Activated CD8-positive, alpha-beta T cell treated with anti-CD3 and anti-CD28 coated beads for 36 hours (primary cell): Measurements from ENCODE around the gene ZNF385C. TPM values are rescaled to one million over a fixed set of nuclear protein-coding genes. Genes with fewer than 3 reads are reported as not detected.

Experiments used
- ATAC-seq: fragments of 200-7000 bp; cut with Tn5 transposase; one replicate; pipeline ENCODE4 v1.10.0; 2021; ENCODE audit warnings: mild to moderate bottlenecking, moderate library complexity
- CTCF ChIA-PET: fragments of 350-600 bp; sonication (Branson Sonifier 250); formaldehyde crosslinking; loops from one replicate; lab custom pipeline; 2021; ENCODE audit warnings: antibody characterized with exemption; lab: Charles Lee
- POLR2A ChIA-PET: fragments of 350-600 bp; sonication (Branson Sonifier 250); formaldehyde crosslinking; loops from one replicate; lab custom pipeline; 2021; ENCODE audit warnings: antibody characterized with exemption; lab: Charles Lee
- DNase-seq: peaks from one replicate; pipeline ENCODE4 v3.0.0-alpha.2; 2020
- H3K27ac Mint-ChIP-seq: one replicate; pipeline ENCODE4 v1.8.0; 2021; ENCODE audit warnings: mild to moderate bottlenecking, mixed read lengths
- H3K27me3 Mint-ChIP-seq: one replicate; pipeline ENCODE4 v1.8.0; 2021; ENCODE audit warnings: mixed read lengths
- H3K36me3 Mint-ChIP-seq: one replicate; pipeline ENCODE4 v1.8.0; 2021; ENCODE audit warnings: low read depth, mixed read lengths
- H3K4me1 Mint-ChIP-seq: one replicate; pipeline ENCODE4 v1.8.0; 2021; ENCODE audit warnings: low read depth, mixed read lengths
- H3K4me3 Mint-ChIP-seq: one replicate; pipeline ENCODE4 v1.8.0; 2021; ENCODE audit warnings: mild to moderate bottlenecking, moderate library complexity, mixed read lengths
- H3K9me3 Mint-ChIP-seq: one replicate; pipeline ENCODE4 v1.8.0; 2021; ENCODE audit warnings: mixed read lengths
- CTCF ChIP-seq: fragments of 200-600 bp; IDR thresholded peaks from one replicate; pipeline ENCODE4 v1.8.0; 2022; ENCODE audit warnings: antibody characterized with exemption, mild to moderate bottlenecking
- intact Hi-C: fragments of 100-400 bp; cut with micrococcal nuclease; formaldehyde crosslinking; loops from one replicate; pipeline ENCODE4 v1.10.0; 2022
- total RNA-seq, 2 experiments: library from RNA; stranded (reverse); gene quantifications; one replicate each; pipeline ENCODE4 v1.2.3, GENCODE V29; 2021

The ZNF385C gene
- total RNA-seq, 2 experiments from 2014 or later, result 1.3 TPM

- ChIA-PET POLR2A (interaction anchor here (1.8 kb wide), 1 partner anchor 10 kb away, joined by 5 read pairs; no protein-coding TSS in a partner anchor), CTCF (interaction anchor here (1.1 to 1.3 kb wide), 2 partner anchors 11 to 46 kb away, joined by 3 to 4 read pairs; partner anchors contain the start of gene NKIRAS2)
- H3K27me3 Mint-ChIP-seq, result no peaks in the 10 kb centered on the region
- no peak overlapping the region for H3K4me3 Mint-ChIP-seq
- ATAC-seq (no peak), DNase-seq (peak; percentile 13)
- H3K27ac Mint-ChIP-seq, result no peak overlapping the region
- H3K9me3 Mint-ChIP-seq, result no peaks in the 10 kb centered on the region
- no peak for TF ChIP-seq CTCF
- H3K36me3 Mint-ChIP-seq, result peaks cover 18% of the 10 kb centered on the region
- intact Hi-C loops, result no loop called here
- H3K4me1 Mint-ChIP-seq, result peaks cover 58% of the 10 kb centered on the region
Measured at GRCh38 chr17:42009170-42009569, 89.1 kb downstream of the ZNF385C start.

- Mint-ChIP-seq H3K4me3 (no peak overlapping the region), H3K36me3 (peaks cover 21% of the 10 kb centered on the region), H3K27ac (peak overlapping the region; percentile 48), H3K9me3 (no peaks in the 10 kb centered on the region), H3K4me1 (peaks cover 40% of the 10 kb centered on the region), H3K27me3 (no peaks in the 10 kb centered on the region)
- ChIA-PET CTCF (interaction anchor here (1.3 to 1.9 kb wide), 3 partner anchors 8 to 15 kb away, joined by 4 to 11 read pairs (median 6); partner anchors contain the start of gene NKIRAS2), POLR2A (interaction anchor here (0.6 to 1.2 kb wide), 2 partner anchors 12 to 39 kb away, joined by 4 to 5 read pairs; partner anchors contain the start of gene DNAJC7)
- ATAC-seq (no peak), DNase-seq (no peak)
- TF ChIP-seq CTCF, result no peak
- intact Hi-C loops, result no loop called here
Measured at GRCh38 chr17:42005166-42005565, 93.1 kb downstream of the ZNF385C start.

GRCh38 chr17:42002792-42003301 is 95.4 kb downstream of the ZNF385C start:
- DNase-seq (no peak), ATAC-seq (no peak)
- POLR2A ChIA-PET, result interaction anchor here (0.8 to 2.4 kb wide), 5 partner anchors 10 to 35 kb away, joined by 3 to 8 read pairs (median 3); partner anchors contain the start of gene NKIRAS2
- CTCF ChIA-PET, result interaction anchor here (0.8 to 0.9 kb wide), 2 partner anchors 65 to 103 kb away, joined by 3 read pairs; no protein-coding TSS in a partner anchor
- Mint-ChIP-seq H3K36me3 (peaks cover 18% of the 10 kb centered on the region), H3K9me3 (no peaks in the 10 kb centered on the region), H3K4me1 (peaks cover 29% of the 10 kb centered on the region), H3K4me3 (no peak overlapping the region), H3K27me3 (no peaks in the 10 kb centered on the region), H3K27ac (peak overlapping the region; percentile 21)
- no peak for TF ChIP-seq CTCF
- intact Hi-C loops, result no loop called here

- H3K27me3 Mint-ChIP-seq, result no peaks in the 10 kb centered on the region
- ChIA-PET CTCF (interaction anchor here (0.8 kb wide), 1 partner anchor 103 kb away, joined by 3 read pairs; no protein-coding TSS in a partner anchor), POLR2A (interaction anchor here (0.8 to 2.4 kb wide), 5 partner anchors 9 to 35 kb away, joined by 3 to 8 read pairs (median 3); partner anchors contain the start of gene NKIRAS2)
- peaks cover 19% of the 10 kb centered on the region for H3K36me3 Mint-ChIP-seq
- no peaks in the 10 kb centered on the region for H3K9me3 Mint-ChIP-seq
- intact Hi-C loops, result no loop called here
- no peak for DNase-seq
- peak overlapping the region; percentile 21 for H3K27ac Mint-ChIP-seq
- H3K4me1 Mint-ChIP-seq, result peaks cover 29% of the 10 kb centered on the region
- TF ChIP-seq CTCF, result no peak
- no peak overlapping the region for H3K4me3 Mint-ChIP-seq
- ATAC-seq, result no peak
Measured at GRCh38 chr17:42002175-42002791, 96.0 kb downstream of the ZNF385C start.

GRCh38 chr17:42001729-42002128 is 96.5 kb downstream of the ZNF385C start:
- Mint-ChIP-seq H3K9me3 (no peaks in the 10 kb centered on the region), H3K27me3 (no peaks in the 10 kb centered on the region), H3K4me1 (peaks cover 30% of the 10 kb centered on the region), H3K4me3 (no peak overlapping the region), H3K27ac (no peak overlapping the region), H3K36me3 (peaks cover 20% of the 10 kb centered on the region)
- no peak for DNase-seq
- POLR2A ChIA-PET, result interaction anchor here (1.3 to 2.4 kb wide), 2 partner anchors 14 to 32 kb away, joined by 4 to 8 read pairs; no protein-coding TSS in a partner anchor
- TF ChIP-seq CTCF, result no peak
- ATAC-seq, result no peak
- intact Hi-C loops, result no loop called here
- CTCF ChIA-PET, result no interaction called here
